SKM-1 (cell line): ENCODE measurements around the gene HNRNPAB.
"Not testable (repeated sequence)": the region's sequence is repeated elsewhere in the genome, so short reads cannot be mapped to it uniquely, and the experiment has no call there.

Experiments used
- DNase-seq: peaks from one replicate; lab custom pipeline; 2025; ENCODE audit not compliant: unreplicated experiment; lab: John Stamatoyannopoulos, UW

Gene HNRNPAB

GRCh38 chr5:178196281-178196812 is 8.0 kb upstream of the HNRNPAB start:
- no peak for DNase-seq

- no peak for DNase-seq
Observed at GRCh38 chr5:178196986-178197385, 7.3 kb upstream of the HNRNPAB start.

GRCh38 chr5:178198151-178198550 is 6.2 kb upstream of the HNRNPAB start:
- not testable (repeated sequence) for DNase-seq

DNA sequence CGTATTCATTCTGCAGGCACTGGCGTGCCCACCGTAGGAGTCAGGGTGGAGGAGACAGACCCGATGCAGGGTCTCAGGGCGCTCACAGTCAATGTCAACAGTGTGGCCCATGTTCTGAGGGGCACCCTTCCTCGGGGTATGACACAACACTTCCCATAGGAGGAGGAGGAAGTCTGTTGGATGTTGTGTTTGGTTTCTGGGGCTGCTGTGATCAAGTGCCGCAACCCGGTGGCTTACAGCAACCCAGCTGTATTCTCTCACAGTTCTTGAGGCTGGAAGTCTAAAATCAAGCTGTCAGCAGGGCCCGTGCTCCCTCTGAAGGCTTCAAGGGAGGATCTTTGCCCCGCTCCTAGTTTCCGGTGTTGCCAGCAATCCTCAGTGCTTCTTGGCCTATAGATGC is 5.6 kb upstream of the HNRNPAB start:
- DNase-seq, result no peak

DNA sequence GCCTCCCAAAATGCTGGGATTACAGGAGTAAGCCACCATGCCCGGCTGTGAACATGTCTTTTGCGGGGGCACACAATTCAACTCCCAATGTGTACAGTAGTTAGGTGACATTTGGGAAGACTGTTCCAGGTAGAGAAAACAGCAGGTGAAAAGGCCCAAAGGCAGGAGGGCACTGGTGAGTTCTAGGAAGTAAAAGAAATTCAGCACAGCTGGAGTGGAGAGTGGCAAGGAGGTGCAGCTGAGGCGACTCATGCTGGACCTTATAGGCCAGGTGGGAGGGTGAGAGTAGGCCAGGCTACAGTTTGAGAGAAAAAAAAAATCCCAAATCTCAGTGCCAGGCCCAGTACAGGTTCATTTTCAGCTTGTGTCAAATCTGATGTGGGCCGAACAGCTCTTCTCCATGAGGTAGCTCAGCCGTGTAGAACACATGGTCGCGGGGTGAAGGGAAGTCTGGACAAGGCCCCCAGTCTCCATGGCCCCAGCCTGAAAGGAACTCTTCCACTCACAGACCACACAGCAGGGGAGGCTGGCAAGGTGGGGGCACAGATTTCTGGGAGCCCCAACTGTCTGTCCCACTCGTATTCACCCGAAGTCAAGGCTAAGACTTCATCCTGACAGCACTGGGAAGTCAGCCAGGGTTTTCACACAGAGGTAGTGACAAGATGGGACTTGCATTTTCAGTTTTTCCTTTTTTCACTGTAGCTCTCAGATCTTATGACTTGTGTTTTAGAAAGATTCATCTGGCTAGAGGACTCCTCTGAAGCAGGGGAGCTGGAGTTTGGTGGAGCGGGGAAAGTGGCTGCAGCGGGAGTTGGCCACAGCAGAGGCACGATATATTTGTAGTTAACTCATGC is 4.5 kb upstream of the HNRNPAB start:
- no peak for DNase-seq

DNA sequence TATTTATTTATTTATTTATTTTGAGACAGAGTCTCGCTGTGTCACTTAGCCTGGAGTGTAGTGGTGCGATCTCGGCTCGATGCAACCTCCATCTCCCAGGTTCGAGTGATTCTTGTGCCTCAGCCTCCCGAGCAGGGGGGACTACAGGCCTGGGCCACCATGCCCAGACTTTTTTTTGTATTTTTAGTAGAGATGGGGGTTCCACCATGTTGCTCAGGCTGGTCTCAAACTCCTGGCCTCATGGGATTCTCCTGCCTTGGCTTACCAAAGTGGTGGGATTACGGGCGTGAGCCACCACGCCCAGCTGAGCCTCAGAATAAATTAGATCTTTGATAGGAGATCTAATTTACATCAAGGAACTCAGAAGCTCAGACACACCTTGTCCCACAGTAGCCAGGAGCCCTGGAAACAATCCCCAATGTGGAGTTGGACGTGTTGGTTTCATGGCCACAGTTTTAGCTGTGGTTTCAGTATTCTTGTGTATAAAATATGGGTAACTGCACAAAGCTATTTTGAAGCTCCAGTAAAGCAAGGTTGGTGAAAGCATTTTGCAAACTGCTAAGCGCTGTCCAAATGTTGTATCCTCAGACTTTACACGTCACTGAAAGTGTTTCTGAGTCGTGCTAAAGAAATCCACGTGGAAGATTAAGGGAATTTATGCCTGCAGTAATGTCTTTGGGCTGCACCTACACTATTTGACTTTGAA is 3.0 kb upstream of the HNRNPAB start:
- no peak for DNase-seq

DNA sequence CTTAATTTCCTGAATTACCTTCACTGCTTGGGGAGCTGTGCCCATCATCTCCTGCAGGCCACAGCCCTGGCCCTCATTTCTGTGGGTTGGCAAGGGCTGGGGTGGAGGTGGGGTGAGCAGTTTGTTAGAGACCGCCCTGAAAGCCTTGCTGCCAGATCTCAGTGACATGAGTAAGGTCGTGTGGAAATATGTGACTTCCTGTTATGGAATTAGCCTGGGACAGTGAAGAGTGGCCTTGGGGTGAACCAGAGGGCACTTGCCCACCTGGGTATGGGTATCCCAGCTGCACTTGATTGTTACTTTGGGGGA is 2.5 kb upstream of the HNRNPAB start:
- DNase-seq, result no peak

GRCh38 chr5:178202541-178202940 is 1.8 kb upstream of the HNRNPAB start:
- DNase-seq, result no peak

- no peak for DNase-seq
Observed at GRCh38 chr5:178203670-178204181, 607 bp upstream of the HNRNPAB start.

GRCh38 chr5:178204935-178205748 is 809 bp downstream of the HNRNPAB start:
- DNase-seq, result peak; percentile 39

GRCh38 chr5:178205749-178206047 is 1.4 kb downstream of the HNRNPAB start:
- no peak for DNase-seq

GRCh38 chr5:178206166-178207101 is 2.1 kb downstream of the HNRNPAB start:
- DNase-seq, result no peak

- DNase-seq, result no peak
Observed at GRCh38 chr5:178207183-178207916, 3.0 kb downstream of the HNRNPAB start.

GRCh38 chr5:178207917-178208280 is 3.6 kb downstream of the HNRNPAB start:
- DNase-seq, result no peak

- DNase-seq, result no peak
Observed at GRCh38 chr5:178208540-178209227, 4.4 kb downstream of the HNRNPAB start.

GRCh38 chr5:178209334-178210072 is 5.2 kb downstream of the HNRNPAB start:
- no peak for DNase-seq

GRCh38 chr5:178210073-178210535 is 5.8 kb downstream of the HNRNPAB start:
- DNase-seq, result no peak

DNA sequence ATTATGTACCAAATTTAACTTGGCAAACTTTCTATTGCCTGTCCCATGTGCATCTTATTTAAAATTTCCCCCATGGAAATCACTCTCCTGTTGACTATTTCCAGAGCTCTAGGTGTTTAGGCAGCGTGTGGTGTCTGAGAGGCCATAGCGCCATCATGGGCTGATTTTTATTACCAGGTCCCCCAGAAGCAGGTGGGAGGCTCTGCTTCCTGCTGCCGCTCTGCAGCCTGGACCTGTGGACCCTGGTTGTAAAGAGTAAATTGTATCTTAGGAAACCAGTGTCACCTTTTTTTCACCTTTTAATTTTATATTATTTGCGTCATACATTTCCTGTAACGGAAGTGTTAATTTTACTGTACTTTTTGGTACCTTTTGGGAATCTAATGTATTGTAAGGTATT is 6.4 kb downstream of the HNRNPAB start:
- DNase-seq, result no peak
